Activated gamma-delta T cell (primary cell): ENCODE data around the gene LMO3.
"Not testable (repeated sequence)": the region's sequence is repeated elsewhere in the genome, so short reads cannot be mapped to it uniquely, and the experiment has no call there.

Experiments used
- DNase-seq: peaks from one replicate; lab custom pipeline; 2025; lab: John Stamatoyannopoulos, UW

Gene LMO3

GRCh38 chr12:16545836-16546235, 60.1 kb downstream of the LMO3 start:
- DNase-seq = no peak

- DNase-seq = no peak
These were observed 63.4 kb downstream of the LMO3 start for GRCh38 chr12:16542586-16542985.

- DNase-seq = not testable (repeated sequence)
These were observed 68.3 kb downstream of the LMO3 start for GRCh38 chr12:16537652-16538051.

GRCh38 chr12:16531621-16532020, 74.3 kb downstream of the LMO3 start:
- no peak for DNase-seq

GRCh38 chr12:16530268-16530850, 75.6 kb downstream of the LMO3 start:
- no peak for DNase-seq

- no peak for DNase-seq
These were observed 79.3 kb downstream of the LMO3 start for GRCh38 chr12:16526693-16527092.

- DNase-seq = no peak
These were observed 81.6 kb downstream of the LMO3 start for GRCh38 chr12:16524378-16524777.

GRCh38 chr12:16523951-16524331, 82.0 kb downstream of the LMO3 start:
- no peak for DNase-seq

GRCh38 chr12:16523284-16523950, 82.5 kb downstream of the LMO3 start:
- no peak for DNase-seq

- no peak for DNase-seq
These were observed 85.6 kb downstream of the LMO3 start for GRCh38 chr12:16520328-16520727.

GRCh38 chr12:16515666-16516065, 90.3 kb downstream of the LMO3 start:
- no peak for DNase-seq

- no peak for DNase-seq
These were observed 92.7 kb downstream of the LMO3 start for GRCh38 chr12:16513231-16513630.

GRCh38 chr12:16509411-16509810, 96.6 kb downstream of the LMO3 start:
- no peak for DNase-seq

GRCh38 chr12:16506394-16506793, 99.6 kb downstream of the LMO3 start:
- DNase-seq = no peak

- DNase-seq = no peak
These were observed 101.8 kb downstream of the LMO3 start for GRCh38 chr12:16504200-16504599.

- DNase-seq = no peak
These were observed 106.4 kb downstream of the LMO3 start for GRCh38 chr12:16499611-16500010.
